HUES48 (cell line): ENCODE results near the gene NAV1.

ENCODE experiments used
- H3K27ac ChIP-seq: one replicate; pipeline ENCODE4 v1.7.0; 2013; ENCODE audit warnings: low read depth, low read length, inconsistent platforms
- H3K27me3 ChIP-seq: 2 replicates; pipeline ENCODE4 v1.6.1; 2013; ENCODE audit warnings: mild to moderate bottlenecking, low read length; ENCODE audit not compliant: control insufficient read depth, insufficient read depth
- H3K36me3 ChIP-seq: 2 replicates; pipeline ENCODE4 v1.6.1; 2013; ENCODE audit warnings: low read length; ENCODE audit not compliant: control insufficient read depth, insufficient read depth
- H3K4me1 ChIP-seq: 2 replicates; pipeline ENCODE4 v1.6.1; 2013; ENCODE audit warnings: mild to moderate bottlenecking, low read length; ENCODE audit not compliant: control insufficient read depth, insufficient read depth
- H3K4me3 ChIP-seq: 2 replicates; pipeline ENCODE4 v1.5.1; 2013; ENCODE audit warnings: mild to moderate bottlenecking, low read depth, low read length
- H3K9ac ChIP-seq: 2 replicates; pipeline ENCODE4 v1.6.1; 2013; ENCODE audit warnings: mild to moderate bottlenecking, low read depth, low read length, moderate library complexity
- H3K9me3 ChIP-seq: 2 replicates; pipeline ENCODE4 v1.6.1; 2013; ENCODE audit warnings: low read length; ENCODE audit not compliant: control insufficient read depth, insufficient read depth

The NAV1 gene

GRCh38 chr1:201504799-201505502 is 34.0 kb upstream of the NAV1 start:
- Histone ChIP-seq H3K27ac (peak overlapping the region; percentile 18), H3K36me3 (no peaks in the 10 kb centered on the region), H3K4me1 (peaks cover 53% of the 10 kb centered on the region), H3K9ac (no peak overlapping the region), H3K4me3 (no peak overlapping the region), H3K9me3 (no peaks in the 10 kb centered on the region), H3K27me3 (peaks cover 26% of the 10 kb centered on the region)

- Histone ChIP-seq H3K4me3 (no peak overlapping the region), H3K36me3 (no peaks in the 10 kb centered on the region), H3K9me3 (no peaks in the 10 kb centered on the region), H3K9ac (no peak overlapping the region), H3K27me3 (peaks cover 26% of the 10 kb centered on the region), H3K4me1 (peaks cover 48% of the 10 kb centered on the region), H3K27ac (peak overlapping the region; percentile 18)
These were observed 33.4 kb upstream of the NAV1 start for GRCh38 chr1:201505503-201505890.

- Histone ChIP-seq H3K9ac (no peak overlapping the region), H3K4me1 (peaks cover 42% of the 10 kb centered on the region), H3K27ac (no peak overlapping the region), H3K36me3 (no peaks in the 10 kb centered on the region), H3K27me3 (peaks cover 26% of the 10 kb centered on the region), H3K4me3 (peak overlapping the region; percentile 52; the same call in 1 of the 2 replicates), H3K9me3 (no peaks in the 10 kb centered on the region)
These were observed 32.8 kb upstream of the NAV1 start for GRCh38 chr1:201506092-201506491.

DNA sequence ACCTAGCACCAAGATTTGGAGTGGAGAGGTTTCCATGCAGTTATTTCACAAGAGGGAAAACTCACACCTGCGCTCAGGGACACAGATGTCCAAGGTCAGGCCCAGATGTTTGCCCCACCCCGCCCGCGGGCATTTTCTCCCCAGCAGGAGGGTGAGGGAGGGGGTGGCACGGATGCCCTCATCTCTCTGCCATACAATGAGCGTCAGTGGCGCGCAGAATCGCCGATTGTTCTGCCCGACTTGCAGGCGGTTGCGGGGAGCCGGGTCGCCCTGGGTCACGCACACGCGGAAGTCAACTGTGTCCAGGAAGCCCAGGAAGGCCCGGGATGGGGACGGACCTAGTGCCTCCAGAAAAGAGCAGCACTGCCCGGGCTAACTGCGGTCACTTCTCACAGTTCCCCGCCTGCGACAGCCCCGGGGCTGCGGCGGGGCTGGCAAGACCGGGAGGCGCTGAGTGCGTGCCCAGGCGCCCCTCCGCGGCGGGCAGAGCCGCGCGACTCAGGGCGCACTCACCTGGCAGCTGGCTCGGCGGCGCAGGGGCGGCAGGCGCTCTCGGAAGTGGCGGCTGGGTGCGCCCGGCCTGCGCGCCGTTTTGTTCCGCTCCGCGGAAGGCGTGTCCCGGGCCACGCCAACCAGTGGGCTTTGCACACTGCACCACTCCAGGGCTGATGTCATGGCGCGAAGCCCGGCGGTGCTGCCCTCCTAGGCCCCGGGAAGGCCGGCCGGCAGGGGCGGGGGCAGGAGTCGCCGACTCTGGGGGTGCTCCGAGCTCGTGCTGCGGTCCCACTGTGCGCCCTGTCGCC is 32.2 kb upstream of the NAV1 start, which contains the start of gene CSRP1:
CSRP1 (minus strand) TSS at position 567 of the 803 bp plus-strand sequence. CDS start 10,820 bp downstream, outside the sequence.
- Histone ChIP-seq H3K27ac (no peak within 1 kb of the TSS), H3K4me1 (peaks cover 42% of the 10 kb centered on the region), H3K36me3 (no peaks in the 10 kb centered on the region), H3K27me3 (peaks cover 26% of the 10 kb centered on the region), H3K9me3 (no peaks in the 10 kb centered on the region), H3K4me3 (peak within 1 kb of the TSS; percentile 52), H3K9ac (peak within 1 kb of the TSS; percentile 46)

GRCh38 chr1:201507360-201507675 is 31.6 kb upstream of the NAV1 start:
- Histone ChIP-seq H3K27me3 (peaks cover 26% of the 10 kb centered on the region), H3K9me3 (no peaks in the 10 kb centered on the region), H3K27ac (no peak overlapping the region), H3K36me3 (no peaks in the 10 kb centered on the region), H3K4me1 (peaks cover 45% of the 10 kb centered on the region), H3K4me3 (peak overlapping the region; percentile 52), H3K9ac (peak overlapping the region; percentile 46; the same call in 1 of the 2 replicates)

GRCh38 chr1:201508809-201509208 is 30.1 kb upstream of the NAV1 start:
- Histone ChIP-seq H3K36me3 (no peaks in the 10 kb centered on the region), H3K27ac (no peak overlapping the region), H3K4me1 (peaks cover 40% of the 10 kb centered on the region)

GRCh38 chr1:201509601-201510374 is 29.1 kb upstream of the NAV1 start:
- no peak overlapping the region for H3K27ac ChIP-seq
- H3K4me1 ChIP-seq = peaks cover 34% of the 10 kb centered on the region
- H3K9ac ChIP-seq = no peak overlapping the region
- H3K9me3 ChIP-seq = no peaks in the 10 kb centered on the region
- no peak overlapping the region for H3K4me3 ChIP-seq
- H3K27me3 ChIP-seq = peaks cover 26% of the 10 kb centered on the region
- no peaks in the 10 kb centered on the region for H3K36me3 ChIP-seq

More at GRCh38 chr1:201508809-201509208, 30.1 kb upstream of the NAV1 start:
- Histone ChIP-seq H3K4me3 (no peak overlapping the region), H3K27me3 (peaks cover 26% of the 10 kb centered on the region), H3K9me3 (no peaks in the 10 kb centered on the region), H3K9ac (no peak overlapping the region)

DNA sequence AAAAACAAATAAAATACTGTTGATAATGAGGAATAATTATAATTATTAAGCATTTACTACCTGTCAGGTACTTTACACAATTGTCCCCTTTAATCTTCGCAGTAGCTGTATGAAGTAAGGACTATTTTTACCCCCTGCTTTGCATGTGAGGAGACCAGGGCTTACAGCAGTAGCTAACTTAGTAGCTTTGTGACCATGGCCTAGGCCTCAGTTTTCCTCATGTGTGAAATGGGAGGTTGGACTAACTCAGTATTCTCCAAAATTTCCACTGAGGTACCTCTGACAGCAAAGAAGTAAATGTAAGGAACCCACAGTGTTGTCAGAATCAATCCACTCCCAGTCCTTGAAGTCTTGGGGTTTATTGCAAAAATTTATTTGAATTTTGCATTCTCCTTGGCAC is 28.2 kb upstream of the NAV1 start:
- H3K9me3 ChIP-seq = no peaks in the 10 kb centered on the region
- H3K4me1 ChIP-seq = peaks cover 29% of the 10 kb centered on the region
- peaks cover 24% of the 10 kb centered on the region for H3K27me3 ChIP-seq
- no peak overlapping the region for H3K27ac ChIP-seq
- no peak overlapping the region for H3K4me3 ChIP-seq
- no peak overlapping the region for H3K9ac ChIP-seq
- H3K36me3 ChIP-seq = no peaks in the 10 kb centered on the region

DNA sequence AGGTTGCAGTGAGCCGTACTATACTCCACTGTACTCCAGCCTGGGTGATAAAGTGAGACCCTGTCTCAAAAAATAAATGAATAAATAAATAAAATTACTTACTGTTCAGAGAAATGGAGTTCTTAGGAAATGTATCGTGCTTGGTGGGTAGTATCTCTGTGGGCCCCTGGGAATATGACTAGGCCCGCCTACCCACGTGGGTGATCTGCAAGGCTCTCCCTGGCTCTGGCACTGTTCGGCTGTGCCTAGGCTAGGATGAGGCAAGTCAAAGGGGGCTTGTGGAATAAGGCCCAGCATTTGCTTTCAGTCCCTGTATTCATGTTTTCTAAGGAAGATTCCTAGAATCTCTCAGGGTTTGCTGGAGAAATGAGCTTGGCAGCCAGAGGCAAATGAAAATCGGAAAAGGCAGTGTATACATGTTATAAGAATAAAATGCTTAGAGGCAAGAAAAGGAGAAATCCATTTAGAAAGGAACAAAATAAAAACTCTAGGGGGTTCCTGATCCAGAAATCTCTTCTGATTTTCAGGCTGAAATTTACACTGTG is 27.5 kb upstream of the NAV1 start:
- H3K4me3 ChIP-seq = no peak overlapping the region
- H3K9me3 ChIP-seq = no peaks in the 10 kb centered on the region
- H3K27ac ChIP-seq = peak overlapping the region; percentile 68
- H3K9ac ChIP-seq = no peak overlapping the region
- H3K4me1 ChIP-seq = peaks cover 22% of the 10 kb centered on the region
- H3K27me3 ChIP-seq = peaks cover 17% of the 10 kb centered on the region
- H3K36me3 ChIP-seq = no peaks in the 10 kb centered on the region

- H3K9ac ChIP-seq = no peak overlapping the region
- H3K36me3 ChIP-seq = no peaks in the 10 kb centered on the region
- H3K27ac ChIP-seq = peak overlapping the region; percentile 68
- no peaks in the 10 kb centered on the region for H3K9me3 ChIP-seq
- H3K4me1 ChIP-seq = peaks cover 21% of the 10 kb centered on the region
- peaks cover 11% of the 10 kb centered on the region for H3K27me3 ChIP-seq
- no peak overlapping the region for H3K4me3 ChIP-seq
These were observed 26.9 kb upstream of the NAV1 start for GRCh38 chr1:201511941-201512539.
